HUES6 (cell line): ENCODE results near the gene TFRC.
"Not testable (repeated sequence)": the region's sequence is repeated elsewhere in the genome, so short reads cannot be mapped to it uniquely, and the experiment has no call there.

ENCODE experiments used
- H3K27ac ChIP-seq: 2 replicates; pipeline ENCODE4 v1.7.0; 2013; ENCODE audit warnings: low read depth, mild to moderate bottlenecking, low read length, inconsistent platforms
- H3K27me3 ChIP-seq: 2 replicates; pipeline ENCODE4 v1.6.1; 2013; ENCODE audit warnings: low read length; ENCODE audit not compliant: control insufficient read depth, insufficient read depth
- H3K36me3 ChIP-seq: 2 replicates; pipeline ENCODE4 v1.6.1; 2013; ENCODE audit warnings: low read length; ENCODE audit not compliant: control insufficient read depth, insufficient read depth
- H3K4me1 ChIP-seq: 2 replicates; pipeline ENCODE4 v1.6.1; 2013; ENCODE audit warnings: low read length; ENCODE audit not compliant: control insufficient read depth, insufficient read depth
- H3K4me3 ChIP-seq: 2 replicates; pipeline ENCODE4 v1.5.1; 2013; ENCODE audit warnings: low read depth, low read length
- H3K9ac ChIP-seq: one replicate; pipeline ENCODE4 v1.6.1; 2013; ENCODE audit warnings: mild to moderate bottlenecking, low read length
- H3K9me3 ChIP-seq: 2 replicates; pipeline ENCODE4 v1.6.1; 2013; ENCODE audit warnings: low read depth, low read length; ENCODE audit not compliant: control insufficient read depth, insufficient read depth

The TFRC gene

DNA sequence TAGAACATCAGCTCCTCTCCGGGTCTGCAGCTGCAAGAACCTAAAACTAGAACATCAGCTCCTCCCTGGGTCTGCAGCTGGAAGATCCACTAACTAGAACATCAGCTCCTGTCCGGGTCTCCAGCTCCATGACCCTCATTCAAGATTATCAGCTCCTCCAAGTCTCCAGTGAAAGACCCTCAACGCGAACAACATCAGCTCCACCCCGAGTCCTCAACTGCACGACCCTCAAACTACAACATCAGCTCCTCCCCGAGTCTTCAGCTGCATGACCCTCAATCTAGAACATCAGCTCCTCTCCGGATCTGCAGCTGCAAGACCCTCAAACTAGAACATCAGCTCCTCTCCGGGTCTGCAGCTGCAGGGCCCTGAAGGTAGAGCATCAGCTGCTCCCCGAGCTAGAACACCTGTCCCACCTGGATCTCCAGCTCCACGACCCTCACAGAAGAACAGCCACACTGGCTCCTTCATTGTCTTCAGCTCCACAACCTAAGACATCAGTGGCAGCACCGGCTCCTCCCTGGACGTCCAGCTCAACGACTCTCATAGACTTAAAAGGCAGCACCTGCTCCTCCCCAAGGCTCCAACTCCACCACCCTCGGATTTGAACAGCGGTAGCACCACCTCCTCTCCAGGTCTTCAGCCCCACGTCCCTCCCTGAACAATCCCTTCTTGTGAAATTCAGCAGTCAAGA, 77.4 kb downstream of the TFRC start:
- not testable (repeated sequence) for H3K4me3 ChIP-seq, H3K4me1 ChIP-seq, H3K36me3 ChIP-seq, H3K9ac ChIP-seq, H3K27me3 ChIP-seq, H3K27ac ChIP-seq
- peaks cover 27% of the 10 kb centered on the region for H3K9me3 ChIP-seq

DNA sequence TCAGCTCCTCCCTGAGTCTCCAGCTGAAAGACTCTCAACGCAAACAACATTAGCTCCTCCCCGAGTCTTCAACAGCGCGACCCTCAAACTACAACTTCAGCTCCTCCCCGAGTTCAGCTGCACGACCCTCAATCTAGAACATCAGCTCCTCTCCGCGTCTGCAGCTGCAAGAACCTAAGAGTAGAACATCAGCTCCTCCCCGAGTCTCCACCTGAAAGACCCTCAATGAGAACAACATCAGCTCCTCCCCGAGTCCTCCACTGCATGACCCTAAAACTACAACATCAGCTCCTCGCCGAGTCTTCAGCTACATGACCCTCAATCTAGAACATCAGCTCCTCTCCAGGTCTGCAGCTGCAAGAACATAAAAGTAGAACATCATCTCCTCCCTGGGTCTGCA, 78.3 kb downstream of the TFRC start:
- H3K27ac ChIP-seq, result no peak overlapping the region
- peaks cover 27% of the 10 kb centered on the region for H3K9me3 ChIP-seq
- H3K4me1 ChIP-seq, result no peaks in the 10 kb centered on the region
- no peak overlapping the region for H3K9ac ChIP-seq
- no peak overlapping the region for H3K4me3 ChIP-seq
- H3K27me3 ChIP-seq, result 0 out of 2 replicates have a peak, but pooled peaks cover 2% of the 10 kb centered on the region
- no peaks in the 10 kb centered on the region; the same call in 1 of the 2 replicates for H3K36me3 ChIP-seq

DNA sequence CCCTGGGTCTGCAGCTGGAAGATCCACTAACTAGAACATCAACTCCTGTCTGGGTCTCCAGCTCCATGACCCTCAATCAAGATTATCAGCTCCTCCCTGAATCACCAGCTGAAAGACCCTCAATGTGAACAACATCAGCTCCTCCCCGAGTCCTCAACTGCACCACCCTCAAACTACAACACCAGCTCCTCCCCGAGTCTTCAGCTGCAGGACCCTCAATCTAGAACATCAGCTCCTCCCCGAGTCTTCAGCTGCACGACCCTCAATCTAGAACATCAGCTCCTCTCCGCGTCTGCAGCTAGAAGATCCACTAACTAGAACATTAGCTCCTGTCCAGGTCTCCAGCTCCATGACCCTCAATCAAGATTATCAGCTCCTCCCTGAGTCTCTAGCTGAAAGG, 79.2 kb downstream of the TFRC start:
- not testable (repeated sequence) for H3K36me3 ChIP-seq, H3K9ac ChIP-seq, H3K4me1 ChIP-seq, H3K27me3 ChIP-seq, H3K4me3 ChIP-seq, H3K27ac ChIP-seq
- peaks cover 27% of the 10 kb centered on the region for H3K9me3 ChIP-seq

DNA sequence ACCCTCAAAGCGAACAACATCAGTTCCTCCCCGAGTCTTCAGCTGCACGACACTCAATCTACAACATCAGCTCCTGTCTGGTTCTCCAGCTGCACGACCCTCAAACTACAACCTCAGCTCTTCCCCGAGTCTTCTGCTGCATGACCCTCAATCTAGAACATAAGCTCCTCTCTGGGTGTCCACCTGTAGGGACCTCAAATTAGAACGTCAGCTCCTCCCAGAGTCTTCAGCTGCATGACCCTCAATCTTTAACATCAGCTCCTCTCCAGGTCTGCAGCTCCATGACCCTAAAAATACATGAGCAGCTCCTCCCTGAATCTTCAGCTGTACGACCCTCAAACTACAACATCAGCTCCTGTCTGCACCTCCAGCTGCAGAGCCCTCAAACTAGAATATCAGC, 80.7 kb downstream of the TFRC start:
- not testable (repeated sequence) for H3K36me3 ChIP-seq, H3K27ac ChIP-seq, H3K4me1 ChIP-seq, H3K4me3 ChIP-seq, H3K27me3 ChIP-seq, H3K9ac ChIP-seq
- peaks cover 27% of the 10 kb centered on the region for H3K9me3 ChIP-seq

DNA sequence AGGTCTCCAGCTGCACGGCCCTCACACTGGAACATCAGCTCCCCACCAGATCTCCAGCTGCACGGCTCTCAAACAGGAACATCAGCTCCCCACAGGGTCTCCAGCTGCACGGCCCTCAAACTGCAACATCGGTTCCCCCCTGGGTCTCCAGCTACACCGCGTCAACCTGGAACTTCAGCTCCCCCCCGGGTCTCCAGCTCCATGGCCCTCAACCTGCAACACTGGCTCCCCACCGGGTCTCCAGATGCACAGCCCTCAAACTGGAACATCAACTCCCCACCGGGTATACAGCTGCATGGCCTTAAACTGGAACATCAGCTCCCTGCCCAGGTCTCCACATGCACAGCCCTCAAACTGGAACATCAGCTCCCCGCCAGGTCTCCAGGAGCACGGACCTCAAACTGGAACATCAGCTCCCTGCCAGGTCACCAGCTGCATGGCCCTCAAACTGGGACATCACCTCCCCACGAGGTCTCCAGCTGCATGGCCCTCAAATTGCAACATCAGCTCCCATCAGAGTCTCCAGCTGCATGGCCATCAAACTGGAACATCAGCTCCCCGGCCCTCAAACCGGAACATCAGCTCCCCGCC, 81.4 kb downstream of the TFRC start:
- not testable (repeated sequence) for H3K9ac ChIP-seq, H3K4me3 ChIP-seq, H3K27ac ChIP-seq, H3K36me3 ChIP-seq, H3K4me1 ChIP-seq, H3K27me3 ChIP-seq
- peaks cover 27% of the 10 kb centered on the region for H3K9me3 ChIP-seq

DNA sequence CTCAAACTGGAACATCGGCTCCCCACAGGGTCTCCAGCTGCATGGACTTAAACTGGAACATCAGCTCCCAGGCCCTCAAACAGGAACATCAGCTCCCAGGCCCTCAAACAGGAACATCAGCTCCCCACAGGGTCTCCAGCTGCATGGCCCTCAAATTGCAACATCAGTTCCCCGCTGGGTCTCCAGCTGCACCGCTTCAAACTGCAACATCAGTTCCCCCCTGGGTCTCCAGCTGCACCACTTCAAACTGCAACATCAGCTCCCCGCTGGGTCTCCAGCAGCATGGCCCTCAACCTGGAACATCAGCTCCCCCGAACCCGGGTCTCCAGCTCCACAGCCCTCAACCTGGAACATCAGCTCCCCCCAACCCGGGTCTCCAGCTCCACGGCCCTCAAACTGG, 82.0 kb downstream of the TFRC start:
- H3K9ac ChIP-seq, result no peak overlapping the region
- H3K36me3 ChIP-seq, result no peaks in the 10 kb centered on the region
- H3K27me3 ChIP-seq, result 0 out of 2 replicates have a peak, but pooled peaks cover 2% of the 10 kb centered on the region
- peaks cover 27% of the 10 kb centered on the region for H3K9me3 ChIP-seq
- no peak overlapping the region for H3K27ac ChIP-seq
- no peak overlapping the region for H3K4me3 ChIP-seq
- no peaks in the 10 kb centered on the region for H3K4me1 ChIP-seq
